Measurements from ENCODE around the gene CPHXL2. TPM values are rescaled to one million over a fixed set of nuclear protein-coding genes. Genes with fewer than 3 reads are reported as not detected.

The CPHXL2 gene
- total and polyA plus RNA-seq, 12 donors: not detected

DNA sequence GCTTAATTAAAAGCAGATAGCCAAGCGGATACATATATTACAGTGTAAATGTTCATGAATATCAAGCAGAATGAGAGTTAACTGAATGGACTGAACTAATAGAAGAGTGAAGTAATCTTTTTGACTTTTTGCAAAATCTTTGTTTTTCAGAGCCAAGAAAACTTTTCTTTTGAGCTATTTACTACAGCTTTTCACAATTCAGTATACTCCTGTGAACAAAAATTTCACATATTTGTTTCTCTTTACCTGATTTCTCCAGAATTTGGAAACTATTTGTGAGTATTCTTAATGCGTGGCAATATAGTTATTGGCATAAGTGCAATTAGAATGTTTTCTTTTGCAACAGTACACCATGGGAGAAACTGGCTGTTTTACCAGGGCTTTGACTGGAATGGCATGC is 33.5 kb upstream of the CPHXL2 start:
- Histone ChIP-seq H3K36me3 (peaks cover 0 to 9% (median 0%) of the 10 kb centered on the region in 9 donors), H3K4me1 (no peaks in the 10 kb centered on the region), H3K27ac (no peak overlapping the region), H3K9me3 (peaks cover 0 to 24% (median 14%) of the 10 kb centered on the region in 11 donors), H3K4me3 (no peak overlapping the region), H3K27me3 (no peaks in the 10 kb centered on the region)
- DNase-seq (no peak), ATAC-seq (no peak)
- TF ChIP-seq, protein P1, sequence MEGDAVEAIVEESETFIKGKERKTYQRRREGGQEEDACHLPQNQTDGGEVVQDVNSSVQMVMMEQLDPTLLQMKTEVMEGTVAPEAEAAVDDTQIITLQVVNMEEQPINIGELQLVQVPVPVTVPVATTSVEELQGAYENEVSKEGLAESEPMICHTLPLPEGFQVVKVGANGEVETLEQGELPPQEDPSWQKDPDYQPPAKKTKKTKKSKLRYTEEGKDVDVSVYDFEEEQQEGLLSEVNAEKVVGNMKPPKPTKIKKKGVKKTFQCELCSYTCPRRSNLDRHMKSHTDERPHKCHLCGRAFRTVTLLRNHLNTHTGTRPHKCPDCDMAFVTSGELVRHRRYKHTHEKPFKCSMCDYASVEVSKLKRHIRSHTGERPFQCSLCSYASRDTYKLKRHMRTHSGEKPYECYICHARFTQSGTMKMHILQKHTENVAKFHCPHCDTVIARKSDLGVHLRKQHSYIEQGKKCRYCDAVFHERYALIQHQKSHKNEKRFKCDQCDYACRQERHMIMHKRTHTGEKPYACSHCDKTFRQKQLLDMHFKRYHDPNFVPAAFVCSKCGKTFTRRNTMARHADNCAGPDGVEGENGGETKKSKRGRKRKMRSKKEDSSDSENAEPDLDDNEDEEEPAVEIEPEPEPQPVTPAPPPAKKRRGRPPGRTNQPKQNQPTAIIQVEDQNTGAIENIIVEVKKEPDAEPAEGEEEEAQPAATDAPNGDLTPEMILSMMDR (IDR thresholded peaks at IDR 0.05): no peak
- 97 to 100% methylated on average over 2 of the region's 2 CpGs for WGBS, 2 donors
- intact Hi-C loops (cut with DNase I): no loop called here

DNA sequence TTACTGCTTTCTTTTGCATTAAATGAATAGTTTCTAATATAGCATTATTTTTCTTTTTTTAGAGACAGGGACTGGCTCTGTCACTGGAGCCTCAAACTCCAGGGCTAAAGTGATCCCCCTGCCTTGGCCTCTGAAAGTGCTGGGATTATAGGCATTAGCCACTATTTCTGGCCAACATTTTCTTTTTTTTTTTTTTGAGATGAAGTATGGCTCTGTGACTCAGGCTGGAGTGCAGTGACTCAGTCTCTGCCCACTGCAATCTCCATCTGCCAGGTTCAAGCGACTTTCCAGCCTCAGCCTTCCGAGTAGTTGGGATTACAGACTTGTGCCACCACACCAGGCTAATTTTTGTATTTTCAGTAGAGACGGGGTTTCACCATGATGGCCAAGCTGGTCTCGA is 26.5 kb upstream of the CPHXL2 start:
- intact Hi-C loops (cut with DNase I): no loop called here
- Histone ChIP-seq H3K4me1 (no peaks in the 10 kb centered on the region), H3K4me3 (no peak overlapping the region), H3K36me3 (no peaks in the 10 kb centered on the region), H3K27me3 (no peaks in the 10 kb centered on the region), H3K9me3 (no peaks in the 10 kb centered on the region), H3K27ac (no peak overlapping the region)
- TF ChIP-seq, protein P1 (IDR thresholded peaks at IDR 0.05): no peak
- 95 to 97% methylated on average over 4 of the region's 4 CpGs for WGBS, 2 donors
- no peak for DNase-seq
- no peak for ATAC-seq

DNA sequence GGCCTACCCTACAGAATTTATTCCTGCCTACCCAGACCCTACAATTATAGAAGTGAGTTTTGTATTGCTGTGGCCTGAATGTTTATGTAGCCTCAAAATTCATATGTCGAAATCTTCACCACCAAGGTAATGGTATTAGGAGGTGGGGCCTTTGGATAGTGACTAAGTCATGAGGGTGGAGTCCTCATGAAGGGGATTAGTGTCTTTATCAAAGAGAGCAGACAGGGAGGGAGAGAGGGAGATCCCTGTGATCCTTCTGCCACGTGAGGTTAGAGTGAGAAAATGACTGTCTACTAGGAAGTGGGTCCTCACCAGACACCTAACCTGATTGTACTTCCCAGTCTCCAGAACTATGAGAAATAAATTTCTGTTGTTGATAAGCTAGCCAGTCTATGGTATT is 25.4 kb upstream of the CPHXL2 start:
- TF ChIP-seq, protein P1 (IDR thresholded peaks at IDR 0.05): no peak
- no peaks in the 10 kb centered on the region for H3K4me1 ChIP-seq
- H3K36me3 ChIP-seq: no peaks in the 10 kb centered on the region
- intact Hi-C loops (cut with DNase I): no loop called here
- H3K27me3 ChIP-seq: no peaks in the 10 kb centered on the region
- no peak overlapping the region for H3K27ac ChIP-seq
- DNase-seq (no peak), ATAC-seq (no peak)
- no peak overlapping the region for H3K4me3 ChIP-seq
- H3K9me3 ChIP-seq: no peaks in the 10 kb centered on the region
- WGBS, 2 donors: 74 to 79% methylated on average over 2 of the region's 2 CpGs

DNA sequence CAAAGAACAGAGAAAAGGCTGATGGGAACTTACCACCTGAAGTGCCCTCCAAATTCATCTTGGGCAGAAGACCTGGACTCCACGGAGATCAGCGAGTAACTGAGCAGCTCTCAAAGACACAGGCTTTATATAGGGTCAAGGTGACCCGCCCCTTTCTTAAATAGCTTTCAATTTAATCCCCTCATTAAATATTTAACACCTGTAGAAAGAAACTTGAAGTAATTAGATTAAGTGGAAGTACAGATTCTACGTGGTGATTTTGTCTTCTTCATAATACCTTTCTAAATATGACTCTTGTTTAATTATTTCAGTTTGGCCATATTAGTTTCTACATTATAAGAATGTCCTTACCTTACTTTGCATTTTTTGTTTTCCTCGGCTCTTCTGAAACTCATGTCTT is 24.6 kb upstream of the CPHXL2 start, which contains the start of gene DUXB:
DUXB (minus strand) TSS at position 101 of the 400 bp plus-strand sequence; CDS start at position 58, 43 bp downstream.
- H3K9me3 ChIP-seq: no peaks in the 10 kb centered on the region
- 92 to 94% methylated on average over 5 of the region's 5 CpGs for WGBS, 2 donors
- no peaks in the 10 kb centered on the region for H3K36me3 ChIP-seq
- DNase-seq (no peak), ATAC-seq (no peak)
- intact Hi-C loops (cut with DNase I): no loop called here
- no peaks in the 10 kb centered on the region for H3K4me1 ChIP-seq
- no peak within 1 kb of the TSS for H3K4me3 ChIP-seq
- H3K27ac ChIP-seq: no peak within 1 kb of the TSS
- H3K27me3 ChIP-seq: no peaks in the 10 kb centered on the region
- TF ChIP-seq, protein P1 (IDR thresholded peaks at IDR 0.05): no peak

All from heart right ventricle (tissue), 16 donors.